Activated CD8-positive, alpha-beta T cell treated with anti-CD3 and anti-CD28 coated beads for 36 hours (primary cell): ENCODE measurements around the gene HCRTR1. TPM values are rescaled to one million over a fixed set of nuclear protein-coding genes. Genes with fewer than 3 reads are reported as not detected.

Experiments
- ATAC-seq: fragments of 200-7000 bp; cut with Tn5 transposase; one replicate; pipeline ENCODE4 v1.10.0; 2021; ENCODE audit warnings: mild to moderate bottlenecking, moderate library complexity
- CTCF ChIA-PET: fragments of 350-600 bp; sonication (Branson Sonifier 250); formaldehyde crosslinking; loops from one replicate; lab custom pipeline; 2021; ENCODE audit warnings: antibody characterized with exemption; lab: Charles Lee
- POLR2A ChIA-PET: fragments of 350-600 bp; sonication (Branson Sonifier 250); formaldehyde crosslinking; loops from one replicate; lab custom pipeline; 2021; ENCODE audit warnings: antibody characterized with exemption; lab: Charles Lee
- DNase-seq: peaks from one replicate; pipeline ENCODE4 v3.0.0-alpha.2; 2020
- H3K27ac Mint-ChIP-seq: one replicate; pipeline ENCODE4 v1.8.0; 2021; ENCODE audit warnings: mild to moderate bottlenecking, mixed read lengths
- H3K27me3 Mint-ChIP-seq: one replicate; pipeline ENCODE4 v1.8.0; 2021; ENCODE audit warnings: mixed read lengths
- H3K36me3 Mint-ChIP-seq: one replicate; pipeline ENCODE4 v1.8.0; 2021; ENCODE audit warnings: low read depth, mixed read lengths
- H3K4me1 Mint-ChIP-seq: one replicate; pipeline ENCODE4 v1.8.0; 2021; ENCODE audit warnings: low read depth, mixed read lengths
- H3K4me3 Mint-ChIP-seq: one replicate; pipeline ENCODE4 v1.8.0; 2021; ENCODE audit warnings: mild to moderate bottlenecking, moderate library complexity, mixed read lengths
- H3K9me3 Mint-ChIP-seq: one replicate; pipeline ENCODE4 v1.8.0; 2021; ENCODE audit warnings: mixed read lengths
- intact Hi-C: fragments of 100-400 bp; cut with micrococcal nuclease; formaldehyde crosslinking; loops from one replicate; pipeline ENCODE4 v1.10.0; 2022
- total RNA-seq, 2 experiments: library from RNA; stranded (reverse); gene quantifications; one replicate each; pipeline ENCODE4 v1.2.3, GENCODE V29; 2021
- TF ChIP-seq, protein P1 (sequence below): fragments of 200-600 bp; IDR thresholded peaks from one replicate; pipeline ENCODE4 v1.8.0; 2022; ENCODE audit warnings: antibody characterized with exemption, mild to moderate bottlenecking

HCRTR1 gene
- total RNA-seq, 2 experiments from 2014 or later = not detected

- Mint-ChIP-seq H3K9me3 (no peaks in the 10 kb centered on the region), H3K27ac (no peak overlapping the region), H3K4me1 (no peaks in the 10 kb centered on the region), H3K36me3 (no peaks in the 10 kb centered on the region), H3K27me3 (peaks cover 2% of the 10 kb centered on the region), H3K4me3 (no peak overlapping the region)
- DNase-seq = peak; percentile 64
- CTCF ChIA-PET = interaction anchor here (0.6 to 3.4 kb wide), 19 partner anchors 8 to 147 kb away, joined by 3 to 50 read pairs (median 5); partner anchors contain the start of genes COL16A1 and PEF1
- intact Hi-C loops = loop anchor here (5.0 kb wide), 2 partner anchors 38 to 128 kb away; partner anchors contain the start of gene COL16A1
- POLR2A ChIA-PET = interaction anchor here (2.2 kb wide), 1 partner anchor 125 kb away, joined by 10 read pairs; no protein-coding TSS in a partner anchor
- TF ChIP-seq, protein P1, sequence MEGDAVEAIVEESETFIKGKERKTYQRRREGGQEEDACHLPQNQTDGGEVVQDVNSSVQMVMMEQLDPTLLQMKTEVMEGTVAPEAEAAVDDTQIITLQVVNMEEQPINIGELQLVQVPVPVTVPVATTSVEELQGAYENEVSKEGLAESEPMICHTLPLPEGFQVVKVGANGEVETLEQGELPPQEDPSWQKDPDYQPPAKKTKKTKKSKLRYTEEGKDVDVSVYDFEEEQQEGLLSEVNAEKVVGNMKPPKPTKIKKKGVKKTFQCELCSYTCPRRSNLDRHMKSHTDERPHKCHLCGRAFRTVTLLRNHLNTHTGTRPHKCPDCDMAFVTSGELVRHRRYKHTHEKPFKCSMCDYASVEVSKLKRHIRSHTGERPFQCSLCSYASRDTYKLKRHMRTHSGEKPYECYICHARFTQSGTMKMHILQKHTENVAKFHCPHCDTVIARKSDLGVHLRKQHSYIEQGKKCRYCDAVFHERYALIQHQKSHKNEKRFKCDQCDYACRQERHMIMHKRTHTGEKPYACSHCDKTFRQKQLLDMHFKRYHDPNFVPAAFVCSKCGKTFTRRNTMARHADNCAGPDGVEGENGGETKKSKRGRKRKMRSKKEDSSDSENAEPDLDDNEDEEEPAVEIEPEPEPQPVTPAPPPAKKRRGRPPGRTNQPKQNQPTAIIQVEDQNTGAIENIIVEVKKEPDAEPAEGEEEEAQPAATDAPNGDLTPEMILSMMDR = peak; percentile 81
- ATAC-seq = peak; percentile 84
Observed at GRCh38 chr1:31663622-31664452, 46.3 kb downstream of the HCRTR1 start.

DNA sequence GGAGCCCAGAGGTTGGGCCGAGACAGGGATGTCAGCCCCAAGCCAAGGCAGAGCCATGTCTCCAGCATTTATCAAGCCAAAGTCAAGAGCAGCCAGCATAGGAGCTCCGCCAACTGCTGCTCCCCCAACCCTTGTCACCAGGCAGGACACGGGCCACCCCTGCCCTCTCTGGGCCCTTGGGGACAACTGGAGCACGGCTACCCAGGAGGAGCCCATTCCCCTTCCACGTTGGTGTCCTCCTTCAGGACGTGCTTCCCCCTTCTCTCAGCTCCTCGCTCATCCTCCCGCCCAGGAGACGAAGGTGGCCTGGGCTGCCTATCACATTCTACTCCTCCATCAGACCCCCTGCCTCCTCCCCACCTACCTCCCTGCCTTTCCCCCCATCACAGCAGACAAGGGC lies 47.0 kb downstream of the HCRTR1 start:
- no peak for ATAC-seq
- DNase-seq = no peak
- no peaks in the 10 kb centered on the region for H3K36me3 Mint-ChIP-seq
- peaks cover 3% of the 10 kb centered on the region for H3K4me1 Mint-ChIP-seq
- H3K27ac Mint-ChIP-seq = no peak overlapping the region
- CTCF ChIA-PET = interaction anchor here (0.6 to 3.4 kb wide), 12 partner anchors 9 to 125 kb away, joined by 3 to 50 read pairs (median 4); partner anchors contain the start of genes COL16A1 and PEF1
- no peak overlapping the region for H3K4me3 Mint-ChIP-seq
- intact Hi-C loops = loop anchor here (5.0 kb wide), 2 partner anchors 38 to 128 kb away; partner anchors contain the start of gene COL16A1
- TF ChIP-seq, protein P1 = no peak
- H3K27me3 Mint-ChIP-seq = peaks cover 4% of the 10 kb centered on the region
- POLR2A ChIA-PET = interaction anchor here (2.2 kb wide), 1 partner anchor 124 kb away, joined by 10 read pairs; no protein-coding TSS in a partner anchor
- H3K9me3 Mint-ChIP-seq = no peaks in the 10 kb centered on the region

DNA sequence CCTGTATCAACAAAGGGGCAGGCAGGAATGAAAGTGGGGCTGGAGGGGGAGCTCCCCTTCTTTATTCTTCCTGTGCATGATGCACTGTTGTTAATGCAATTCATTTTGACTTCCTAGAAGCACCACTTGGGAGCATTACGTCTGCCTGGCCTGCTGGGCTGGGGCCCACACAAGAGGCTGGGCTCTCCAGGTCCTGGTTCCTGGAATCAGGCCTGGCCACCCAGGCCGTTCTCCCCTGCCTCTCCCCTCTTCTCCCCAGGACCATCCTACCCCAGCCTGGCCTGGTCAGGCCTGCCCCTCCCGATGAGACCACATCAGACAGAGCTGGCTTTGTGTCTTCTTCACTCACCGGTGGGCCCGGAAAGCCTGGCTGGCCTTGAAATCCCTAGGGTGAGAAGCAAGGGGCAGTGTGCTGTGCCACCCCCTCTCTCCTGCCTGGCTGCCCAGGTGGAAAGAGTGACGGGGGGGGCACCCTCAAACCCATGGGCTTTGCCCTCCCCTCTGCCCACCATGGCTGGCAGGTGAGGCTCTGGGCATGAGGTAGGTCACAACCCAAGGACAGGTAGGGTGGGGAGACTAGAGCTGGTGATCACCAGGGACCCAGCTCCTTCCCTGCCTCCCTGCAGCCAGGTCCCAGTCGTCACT lies 47.9 kb downstream of the HCRTR1 start:
- Mint-ChIP-seq H3K4me1 (peaks cover 9% of the 10 kb centered on the region), H3K36me3 (no peaks in the 10 kb centered on the region), H3K27ac (no peak overlapping the region), H3K27me3 (peaks cover 8% of the 10 kb centered on the region), H3K4me3 (no peak overlapping the region), H3K9me3 (no peaks in the 10 kb centered on the region)
- POLR2A ChIA-PET = interaction anchor here (0.5 to 2.2 kb wide), 2 partner anchors 123 to 426 kb away, joined by 3 to 10 read pairs; no protein-coding TSS in a partner anchor
- intact Hi-C loops = no loop called here
- DNase-seq = no peak
- CTCF ChIA-PET = interaction anchor here (0.7 to 3.4 kb wide), 10 partner anchors 13 to 139 kb away, joined by 3 to 50 read pairs (median 6); partner anchors contain the start of genes COL16A1 and PEF1
- TF ChIP-seq, protein P1 = no peak
- ATAC-seq = no peak

GRCh38 chr1:31666263-31666963 lies 48.9 kb downstream of the HCRTR1 start:
- DNase-seq = no peak
- Mint-ChIP-seq H3K4me1 (peaks cover 10% of the 10 kb centered on the region), H3K9me3 (no peaks in the 10 kb centered on the region), H3K4me3 (no peak overlapping the region), H3K27ac (no peak overlapping the region), H3K36me3 (no peaks in the 10 kb centered on the region), H3K27me3 (peaks cover 11% of the 10 kb centered on the region)
- CTCF ChIA-PET = interaction anchor here (1.8 to 3.4 kb wide), 3 partner anchors 39 to 123 kb away, joined by 8 to 50 read pairs (median 9); no protein-coding TSS in a partner anchor
- intact Hi-C loops = no loop called here
- ATAC-seq = no peak
- TF ChIP-seq, protein P1 = no peak
- POLR2A ChIA-PET = interaction anchor here (0.5 to 2.2 kb wide), 2 partner anchors 122 to 425 kb away, joined by 3 to 10 read pairs; no protein-coding TSS in a partner anchor
